Right cardiac atrium (tissue), 5 donors: ENCODE data around the gene SGSM1. TPM values are rescaled to one million over a fixed set of nuclear protein-coding genes. Genes with fewer than 3 reads are reported as not detected.
"Not testable (repeated sequence)": the region's sequence is repeated elsewhere in the genome, so short reads cannot be mapped to it uniquely, and the experiment has no call there.

ENCODE experiments used
- ATAC-seq, 2 donors: fragments of 200-7000 bp; cut with Tn5 transposase; one replicate each; pipeline versions ENCODE4 v1.8.0 to v1.9.1; 2020; ENCODE audit warnings: moderate library complexity in 2 of 2, mild to moderate bottlenecking in 1 of 2
- DNase-seq, 3 donors: peaks; one replicate each; pipeline ENCODE4 v3.0.0-alpha.2; 2020
- H3K27ac ChIP-seq: one replicate; pipeline ENCODE4 v1.5.1; 2013; ENCODE audit warnings: mild to moderate bottlenecking, low read length, control low read depth, moderate library complexity
- H3K27me3 ChIP-seq: one replicate; pipeline ENCODE4 v1.6.1; 2013; ENCODE audit not compliant: control insufficient read depth, insufficient read depth
- H3K4me1 ChIP-seq: one replicate; pipeline ENCODE4 v1.6.1; 2013; ENCODE audit warnings: low read length; ENCODE audit not compliant: control insufficient read depth, insufficient read depth
- H3K4me3 ChIP-seq: one replicate; pipeline ENCODE4 v1.5.1; 2013; ENCODE audit warnings: low read length, control low read depth
- H3K9me3 ChIP-seq: one replicate; pipeline ENCODE4 v1.6.1; 2013; ENCODE audit warnings: low read length; ENCODE audit not compliant: control insufficient read depth
- WGBS: extraction: QIAGEN DNeasy Blood & Tissue Kit; methylation state at CpG from one replicate; pipeline ENCODE4 v1.1.7; 2013; 5-methylcytosine and 5-hydroxymethylcytosine counted together
- intact Hi-C, 4 donors: fragments of 100-400 bp; cut with DNase I; formaldehyde crosslinking; loops; one replicate each; pipeline versions ENCODE4 v1.11.0 to v1.14.0; 2022 to 2023
- polyA plus RNA-seq: library from polyadenylated mRNA; stranded (reverse); fragments of 200-250 nt; gene quantifications from one replicate; pipeline ENCODE4 v1.2.3, GENCODE V29; 2013
- total RNA-seq, 4 donors: library from RNA; stranded (reverse); fragmentation: NEBNext Ultra II Directional; extraction: Animal tissue kit (Norgen Biotek cat#: 25700); gene quantifications; one replicate each; pipeline ENCODE4 v1.2.1, GENCODE V29; 2021
- donor health status: healthy with polysubstance abuse.
- donor health status: DM: no; HTN: yes; CAD: no.
- donor health status: DM: no; HTN: no; CAD: no.
- donor health status: DM: no; HTN: yes; CAD: no; lungs with severe emphysema.
- donor health status: DM: yes; HTN: yes; CAD: no.

SGSM1 gene
- total and polyA plus RNA-seq, 5 donors = 15.0 to 47.5 (median 33.1) TPM

DNA sequence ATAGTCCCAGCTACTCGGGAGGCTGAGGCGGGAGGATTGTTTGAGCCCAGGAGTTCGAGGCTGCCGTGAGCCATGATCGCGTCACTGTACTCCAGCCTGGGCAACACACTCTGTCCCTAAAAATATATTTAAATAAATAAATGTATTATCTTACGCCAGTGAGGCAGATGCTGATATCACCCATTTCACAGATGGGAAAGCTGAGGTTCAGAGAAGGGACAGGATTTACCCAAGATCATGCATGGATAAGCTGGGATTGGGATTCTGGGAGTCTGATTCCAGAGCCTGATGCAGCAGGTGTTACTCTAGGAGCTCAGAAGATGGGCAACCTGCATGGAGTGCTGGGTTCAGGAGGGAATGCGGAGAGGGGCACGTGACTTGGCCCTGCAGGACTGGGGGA, 17.8 kb downstream of the SGSM1 start:
- Histone ChIP-seq H3K9me3 (no peaks in the 10 kb centered on the region), H3K4me3 (no peak overlapping the region), H3K27ac (peak overlapping the region; percentile 65), H3K4me1 (peaks cover 4% of the 10 kb centered on the region), H3K27me3 (no peaks in the 10 kb centered on the region)
- DNase-seq = no peak
- WGBS = 94% methylated on average over 9 of the region's 9 CpGs
- ATAC-seq = no peak
- intact Hi-C loops = no loop called here

DNA sequence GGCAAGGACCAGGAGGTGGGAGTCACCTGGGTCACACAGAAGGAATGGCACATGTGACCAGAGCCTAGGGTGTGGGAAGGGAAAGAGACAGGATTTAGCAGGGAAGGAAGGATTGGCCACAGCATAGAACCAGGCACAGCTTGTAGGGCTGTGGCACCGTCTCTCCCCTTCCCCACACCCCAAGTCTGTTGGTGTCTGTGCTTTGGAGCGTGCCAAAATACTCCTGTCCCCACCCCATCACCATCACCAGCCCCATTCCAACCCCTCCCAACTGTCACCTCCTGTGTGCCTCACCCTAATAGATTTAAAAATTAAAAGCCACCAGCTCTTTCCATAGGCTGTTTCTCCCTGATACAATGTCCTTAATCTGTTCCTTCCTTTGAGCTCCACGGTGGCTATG, 18.2 kb downstream of the SGSM1 start:
- H3K27ac ChIP-seq = peak overlapping the region; percentile 65
- peak in 1 of 3 donors; percentile 65 for DNase-seq
- no peak overlapping the region for H3K4me3 ChIP-seq
- peak; percentile 59 to 67 for ATAC-seq
- 54% methylated on average over 3 of the region's 3 CpGs for WGBS
- peaks cover 4% of the 10 kb centered on the region for H3K4me1 ChIP-seq
- H3K27me3 ChIP-seq = no peaks in the 10 kb centered on the region
- H3K9me3 ChIP-seq = no peaks in the 10 kb centered on the region
- intact Hi-C loops = no loop called here

DNA sequence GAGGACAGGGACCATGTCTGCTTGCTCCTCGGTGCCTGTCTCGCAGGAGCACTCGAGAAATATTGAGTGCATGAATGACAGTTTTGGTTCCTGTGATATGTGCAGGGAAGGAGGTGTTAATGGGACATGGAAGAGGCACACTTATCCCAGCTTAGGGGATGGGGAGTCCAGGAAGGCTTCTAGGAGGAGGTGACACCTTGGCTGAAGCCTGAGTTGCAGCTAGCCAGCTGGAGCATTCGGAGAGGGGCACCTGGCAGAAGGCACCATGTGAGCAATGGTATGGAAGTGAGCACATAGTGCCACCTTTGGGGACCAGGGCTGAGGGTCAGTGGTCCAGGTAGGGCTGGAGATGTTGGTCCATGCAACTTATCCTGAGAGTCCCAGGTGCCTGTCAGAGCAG, 18.9 kb downstream of the SGSM1 start:
- 74% methylated on average over 4 of the region's 4 CpGs for whole genome bisulfite sequencing
- H3K27ac ChIP-seq = peak overlapping the region; percentile 6
- no peak overlapping the region for H3K4me3 ChIP-seq
- no peak for DNase-seq
- H3K4me1 ChIP-seq = peaks cover 2% of the 10 kb centered on the region
- no peak for ATAC-seq
- H3K9me3 ChIP-seq = no peaks in the 10 kb centered on the region
- H3K27me3 ChIP-seq = no peaks in the 10 kb centered on the region
- intact Hi-C loops = no loop called here

DNA sequence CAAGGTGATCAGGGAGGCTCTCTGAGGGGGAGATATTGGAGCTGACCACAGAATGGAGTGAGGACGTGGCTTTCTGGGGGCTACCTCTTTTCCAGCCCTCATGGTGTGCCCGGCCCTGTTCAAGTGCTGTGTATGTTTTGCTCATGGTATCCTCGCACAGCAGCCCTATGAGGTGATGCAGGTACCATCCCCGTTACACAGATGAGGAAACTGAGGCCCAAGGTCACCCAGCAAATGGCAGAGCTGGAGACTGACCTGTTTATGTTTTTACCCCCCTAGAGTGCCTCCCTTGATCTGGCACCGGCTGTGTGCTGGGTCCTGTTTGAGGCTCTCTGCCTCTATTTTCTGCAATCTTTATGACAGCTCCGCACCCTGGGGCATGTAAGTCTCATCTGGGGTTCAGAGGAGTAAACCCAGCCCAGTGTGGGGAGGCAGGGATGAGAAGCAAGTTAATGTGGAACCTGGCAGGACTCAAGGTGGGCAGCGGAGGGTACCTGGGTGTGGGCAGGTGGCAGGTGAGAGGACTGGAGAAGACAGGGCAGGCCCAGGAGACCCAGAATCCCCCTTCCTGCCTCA, 20.8 kb downstream of the SGSM1 start:
- Histone ChIP-seq H3K9me3 (no peaks in the 10 kb centered on the region), H3K4me3 (no peak overlapping the region), H3K4me1 (no peaks in the 10 kb centered on the region), H3K27me3 (no peaks in the 10 kb centered on the region), H3K27ac (peak overlapping the region; percentile 24)
- 89% methylated on average over 7 of the region's 7 CpGs for WGBS
- intact Hi-C loops = no loop called here
- no peak for DNase-seq
- no peak for ATAC-seq

DNA sequence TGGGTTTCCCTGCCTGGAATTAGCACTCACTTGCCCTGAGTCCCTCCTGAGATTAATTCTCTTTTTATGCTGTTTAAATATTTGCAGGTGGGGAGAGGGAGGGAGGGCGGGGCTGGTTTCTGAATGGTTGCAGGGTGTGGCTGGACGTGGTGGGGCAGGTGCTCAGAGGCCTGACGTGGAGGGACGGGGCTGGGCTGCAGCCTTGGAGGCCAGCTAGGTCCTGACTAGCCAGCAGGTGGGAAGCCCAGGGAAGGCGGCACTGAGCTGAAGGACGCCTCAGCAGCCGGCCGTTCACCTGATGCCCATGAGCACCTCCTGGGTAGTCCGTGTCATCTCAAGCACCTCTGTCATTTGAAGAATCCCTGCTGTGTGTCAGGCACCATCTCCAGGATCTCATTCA, 21.3 kb downstream of the SGSM1 start:
- DNase-seq (no peak), ATAC-seq (peak; percentile 8 to 17)
- no peaks in the 10 kb centered on the region for H3K9me3 ChIP-seq
- 65% methylated on average over 9 of the region's 9 CpGs for WGBS
- no peaks in the 10 kb centered on the region for H3K27me3 ChIP-seq
- peak overlapping the region; percentile 9 for H3K27ac ChIP-seq
- H3K4me3 ChIP-seq = no peak overlapping the region
- intact Hi-C loops = no loop called here
- no peaks in the 10 kb centered on the region for H3K4me1 ChIP-seq

DNA sequence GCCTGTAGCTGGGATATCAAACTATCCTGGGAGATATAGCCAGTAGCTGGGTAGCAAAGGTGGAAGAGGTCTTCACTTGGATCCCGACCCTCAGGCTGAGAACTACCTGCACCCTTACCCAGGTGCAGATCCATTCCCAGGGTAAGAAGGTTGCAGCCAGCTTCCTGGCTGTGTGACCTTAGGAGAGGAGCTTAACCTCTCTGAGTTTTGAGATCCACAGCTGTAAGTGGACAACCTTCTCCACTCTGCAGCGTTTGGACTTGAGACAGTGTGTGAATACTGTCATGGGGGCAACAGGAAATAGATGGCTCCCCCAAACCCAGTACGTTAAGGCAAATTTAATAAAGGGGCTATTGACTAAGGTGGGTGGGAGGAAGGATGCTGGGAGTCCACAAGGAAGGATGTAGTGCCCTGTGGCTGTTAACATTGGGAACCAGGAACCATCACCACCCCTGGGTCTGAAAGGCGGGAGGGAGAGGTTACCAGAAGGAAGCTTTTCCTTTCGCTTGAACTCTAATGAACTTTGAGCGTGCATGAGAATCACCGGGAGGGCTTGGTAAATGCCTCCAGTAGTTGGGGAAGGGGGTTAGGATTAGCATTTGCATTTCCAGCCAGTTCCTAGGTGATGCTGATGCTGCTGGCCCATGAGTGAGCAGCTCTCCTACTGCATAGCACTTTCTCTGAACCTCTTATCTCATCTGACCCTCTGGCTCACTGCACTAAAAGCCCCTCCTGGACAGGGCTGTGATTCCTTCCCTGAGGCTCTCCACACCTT, 24.4 kb downstream of the SGSM1 start:
- DNase-seq (no peak), ATAC-seq (no peak)
- WGBS = 50% methylated on average over 7 of the region's 7 CpGs
- no peak overlapping the region for H3K27ac ChIP-seq
- no peaks in the 10 kb centered on the region for H3K27me3 ChIP-seq
- H3K4me1 ChIP-seq = no peaks in the 10 kb centered on the region
- intact Hi-C loops = no loop called here
- no peak overlapping the region for H3K4me3 ChIP-seq
- no peaks in the 10 kb centered on the region for H3K9me3 ChIP-seq

DNA sequence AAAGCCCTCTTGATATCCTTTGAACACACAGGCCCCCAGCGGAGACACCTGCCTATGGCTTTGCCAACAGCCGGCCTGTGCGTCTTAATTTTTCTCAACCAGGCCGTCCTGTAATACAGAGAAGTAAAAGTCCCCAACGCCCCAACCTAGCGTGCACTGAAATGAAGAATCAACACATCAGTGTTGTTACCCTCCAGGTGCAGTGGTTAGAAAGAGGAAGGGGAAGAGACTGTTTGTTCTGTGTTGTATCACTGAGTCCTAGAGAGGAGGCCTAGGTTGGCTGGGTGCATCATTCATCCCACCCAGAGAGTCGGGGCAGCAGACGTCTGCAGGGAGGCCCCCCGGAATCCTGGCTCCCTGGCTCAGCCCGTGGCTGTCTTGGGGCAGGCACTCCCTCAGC, 25.7 kb downstream of the SGSM1 start:
- H3K27me3 ChIP-seq = no peaks in the 10 kb centered on the region
- H3K4me1 ChIP-seq = no peaks in the 10 kb centered on the region
- H3K9me3 ChIP-seq = no peaks in the 10 kb centered on the region
- no peak overlapping the region for H3K27ac ChIP-seq
- intact Hi-C loops = no loop called here
- no peak overlapping the region for H3K4me3 ChIP-seq
- DNase-seq (no peak), ATAC-seq (no peak)
- 76% methylated on average over 10 of the region's 10 CpGs for WGBS

DNA sequence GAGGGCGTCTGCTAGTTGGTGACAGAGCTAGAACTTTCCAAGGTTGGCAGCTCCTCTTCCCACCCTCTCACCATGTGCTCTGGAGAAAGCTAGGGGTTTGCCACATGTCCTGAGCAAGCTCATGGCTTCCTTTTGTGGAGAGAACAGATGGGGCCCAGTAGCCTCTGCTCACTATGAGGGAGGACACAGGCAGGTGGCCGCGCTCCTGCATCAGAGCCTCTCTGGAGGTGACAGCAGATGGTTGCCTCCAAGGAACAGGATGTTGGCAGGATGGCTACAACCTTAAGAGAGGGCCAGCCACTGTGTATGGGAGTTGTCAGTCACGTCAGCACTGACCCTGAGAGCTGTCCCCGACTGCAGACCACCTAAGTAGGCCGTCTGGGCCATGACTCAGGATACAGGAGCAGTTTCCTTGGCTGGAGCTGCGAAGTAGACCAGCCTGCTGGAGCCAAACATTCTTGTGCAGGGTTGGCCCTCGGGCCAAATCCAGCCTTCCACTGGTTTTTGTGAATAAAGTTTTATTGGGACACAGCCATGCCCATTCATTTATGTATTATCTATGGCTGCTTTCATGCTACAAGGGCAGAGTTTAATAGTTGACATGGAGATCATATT, 28.0 kb downstream of the SGSM1 start:
- intact Hi-C loops = no loop called here
- Histone ChIP-seq H3K27ac (no peak overlapping the region), H3K27me3 (no peaks in the 10 kb centered on the region), H3K4me3 (no peak overlapping the region), H3K4me1 (no peaks in the 10 kb centered on the region), H3K9me3 (no peaks in the 10 kb centered on the region)
- DNase-seq (no peak), ATAC-seq (peak in 1 of 2 donors; percentile 23)
- 81% methylated on average over 8 of the region's 8 CpGs for WGBS

DNA sequence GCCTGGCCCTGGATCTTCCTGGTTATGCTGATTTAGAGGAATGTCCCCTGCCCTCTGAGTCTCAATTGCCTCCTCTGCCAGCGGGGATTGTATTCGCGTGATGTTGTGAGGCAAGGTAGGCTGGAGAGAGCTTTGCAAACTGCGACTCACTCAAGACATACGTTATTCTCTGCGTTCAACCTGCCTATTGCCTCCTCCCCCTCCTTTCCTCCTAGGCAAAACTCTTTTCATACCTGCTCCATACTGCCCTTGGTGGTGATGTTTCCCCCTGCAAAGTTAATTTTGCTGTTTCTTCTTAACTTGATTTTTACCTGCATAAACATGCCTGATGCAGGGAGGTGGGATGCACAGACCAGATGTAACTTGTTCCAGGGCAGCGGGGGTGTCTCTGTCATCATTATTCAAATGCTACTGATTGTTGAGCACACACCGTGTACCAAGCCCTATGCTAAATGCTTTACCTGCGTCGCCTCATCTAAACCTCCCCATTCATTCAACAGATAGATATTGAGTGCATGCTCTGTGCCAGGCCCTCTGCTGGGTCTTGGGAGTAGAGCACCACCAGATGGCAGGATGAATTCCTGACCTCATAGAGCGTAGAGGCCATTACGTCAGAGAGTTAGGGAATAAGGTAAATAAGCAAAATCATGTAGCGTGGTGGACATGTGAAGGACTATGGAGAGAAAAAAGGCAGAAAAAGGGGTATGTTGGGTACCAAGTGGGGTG, 29.0 kb downstream of the SGSM1 start:
- Histone ChIP-seq H3K27ac (no peak overlapping the region), H3K4me3 (no peak overlapping the region), H3K4me1 (no peaks in the 10 kb centered on the region), H3K9me3 (no peaks in the 10 kb centered on the region), H3K27me3 (no peaks in the 10 kb centered on the region)
- intact Hi-C loops = no loop called here
- DNase-seq (no peak), ATAC-seq (peak; percentile 42 to 63)
- WGBS = 66% methylated on average over 13 of the region's 13 CpGs

DNA sequence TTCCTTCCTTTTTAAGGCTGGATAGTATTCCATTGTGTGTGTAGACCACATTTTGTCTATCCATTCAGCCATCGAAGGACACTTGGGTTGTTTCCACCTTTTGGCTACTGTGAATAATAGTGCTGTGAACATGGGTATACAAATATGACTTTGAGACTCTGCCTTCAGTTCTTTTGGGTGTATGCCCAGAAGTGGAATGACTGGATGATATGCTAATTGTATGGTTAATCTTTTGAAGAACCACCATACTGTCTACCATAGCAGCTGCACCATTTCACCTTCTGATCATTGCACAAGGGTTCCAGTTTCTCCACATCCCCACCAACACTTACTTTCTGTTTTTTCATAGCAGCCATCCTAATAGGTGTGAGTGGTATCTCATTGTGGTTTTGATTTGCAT, 30.3 kb downstream of the SGSM1 start:
- ATAC-seq (no peak), DNase-seq (no peak)
- intact Hi-C loops = no loop called here
- no peaks in the 10 kb centered on the region for H3K27me3 ChIP-seq
- no peaks in the 10 kb centered on the region for H3K9me3 ChIP-seq
- 59% methylated on average over 1 of the region's 1 CpG for WGBS
- no peak overlapping the region for H3K4me3 ChIP-seq
- H3K4me1 ChIP-seq = no peaks in the 10 kb centered on the region
- H3K27ac ChIP-seq = no peak overlapping the region

DNA sequence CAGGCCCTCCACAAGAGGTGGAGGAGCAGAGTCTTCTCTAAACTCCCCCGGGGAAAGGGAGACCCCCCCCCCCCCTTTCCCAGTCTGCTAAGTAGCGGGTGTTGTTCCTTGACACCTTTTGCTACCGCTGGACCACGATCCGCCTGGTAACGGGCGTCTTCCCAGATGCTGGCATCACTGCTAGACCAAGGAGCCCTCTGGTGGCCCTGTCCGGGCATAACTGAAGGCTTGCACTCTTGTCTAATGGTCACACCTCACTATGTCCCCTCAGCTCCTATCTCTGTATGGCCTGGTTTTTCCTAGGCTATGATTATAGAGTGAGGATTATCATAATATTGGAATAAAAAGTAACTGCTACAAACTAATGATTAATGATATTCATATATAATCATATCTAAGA, 31.5 kb downstream of the SGSM1 start:
- H3K9me3 ChIP-seq, H3K27ac ChIP-seq, intact Hi-C loops, DNase-seq, H3K4me3 ChIP-seq, ATAC-seq, H3K27me3 ChIP-seq, H3K4me1 ChIP-seq: not testable (repeated sequence)
- WGBS = 48% methylated on average over 5 of the region's 8 CpGs
